HEK293 (cell line): ENCODE results near the gene GAS2L3.
A peak's percentile ranks its signal among the peaks of the same experiment; 100 is the strongest.

Source experiments
- CTCF ChIA-PET: fragments of 350-600 bp; formaldehyde crosslinking; extraction: SDS; loops from one replicate; lab custom pipeline; 2021; ENCODE audit warnings: antibody characterized with exemption; lab: Yijun Ruan, JAX
- POLR2A ChIA-PET: fragments of 300-600 bp; formaldehyde crosslinking; extraction: SDS; loops from one replicate; lab custom pipeline; 2020; ENCODE audit warnings: antibody characterized with exemption, inconsistent platforms; lab: Yijun Ruan, JAX
- H3K27ac ChIP-seq: fragments of 200-500 bp; sonication (Bioruptor generic); 2 replicates; pipeline ENCODE4 v1.5.1; 2014; ENCODE audit warnings: low read depth, low read length, control low read depth, inconsistent platforms; ENCODE audit errors: extremely low read depth
- H3K36me3 ChIP-seq, 2 experiments: fragments of 200-500 bp in 1 of 2; sonication (Bioruptor generic) in 1 of 2; 1 replicate in 1 of 2; 2 replicates in 1 of 2; pipeline ENCODE4 v1.5.1; 2014 to 2017; ENCODE audit warnings: inconsistent platforms in 2 of 2, low read length in 2 of 2; ENCODE audit not compliant: control insufficient read depth in 2 of 2, insufficient read depth in 1 of 2
- H3K4me1 ChIP-seq: fragments of 200-500 bp; sonication (Bioruptor generic); 2 replicates; pipeline ENCODE4 v1.5.1; 2014; ENCODE audit warnings: mild to moderate bottlenecking, low read length, inconsistent platforms; ENCODE audit not compliant: control insufficient read depth, insufficient read depth
- H3K4me3 ChIP-seq: 2 replicates; pipeline ENCODE4 v1.5.1; 2011; ENCODE audit warnings: low read depth, mild to moderate bottlenecking, control low read depth, low read length, moderate library complexity
- H3K9me3 ChIP-seq: fragments of 200-500 bp; sonication (Bioruptor generic); 2 replicates; pipeline ENCODE4 v1.5.1; 2014; ENCODE audit warnings: low read depth, low read length, inconsistent platforms; ENCODE audit not compliant: control insufficient read depth, insufficient read depth
- BCL11A ChIP-seq: fragments of 450-650 bp; formaldehyde crosslinking; IDR thresholded peaks from 2 replicates; pipeline ENCODE4 v1.5.1; 2016; ENCODE audit warnings: low read depth, missing biosample characterization, missing genetic modification characterization
- KLF1 ChIP-seq: fragments of 450-650 bp; formaldehyde crosslinking; IDR thresholded peaks from 2 replicates; pipeline ENCODE4 v1.5.1; 2016; ENCODE audit warnings: missing biosample characterization, missing genetic modification characterization
- KLF9 ChIP-seq: fragments of 450-650 bp; formaldehyde crosslinking; IDR thresholded peaks from 2 replicates; pipeline ENCODE4 v1.5.1; 2016; ENCODE audit warnings: missing biosample characterization, missing genetic modification characterization, low read depth
- ZIC2 ChIP-seq: fragments of 450-650 bp; formaldehyde crosslinking; IDR thresholded peaks from 2 replicates; pipeline ENCODE4 v1.5.1; 2016; ENCODE audit warnings: missing biosample characterization, missing genetic modification characterization
- ZNF175 ChIP-seq: fragments of 450-650 bp; formaldehyde crosslinking; IDR thresholded peaks from 2 replicates; pipeline ENCODE4 v1.5.1; 2016; ENCODE audit warnings: missing biosample characterization, missing genetic modification characterization
- ZNF202 ChIP-seq: fragments of 450-650 bp; formaldehyde crosslinking; IDR thresholded peaks from 2 replicates; pipeline ENCODE4 v1.5.1; 2016; ENCODE audit warnings: missing biosample characterization, missing genetic modification characterization, borderline replicate concordance
- ZNF221 ChIP-seq: fragments of 450-650 bp; formaldehyde crosslinking; IDR thresholded peaks from 2 replicates; pipeline ENCODE4 v1.5.1; 2017; ENCODE audit warnings: missing biosample characterization, missing genetic modification characterization, borderline replicate concordance
- ZNF544 ChIP-seq: fragments of 450-650 bp; formaldehyde crosslinking; IDR thresholded peaks from 2 replicates; pipeline ENCODE4 v1.5.0; 2017; ENCODE audit warnings: missing biosample characterization, missing genetic modification characterization
- ZNF600 ChIP-seq: fragments of 450-650 bp; formaldehyde crosslinking; IDR thresholded peaks from 2 replicates; pipeline ENCODE4 v1.5.1; 2016; ENCODE audit warnings: missing biosample characterization, missing genetic modification characterization
- TF ChIP-seq, protein P1 (sequence below): fragments of 450-650 bp; IDR thresholded peaks from 2 replicates; pipeline ENCODE4 v1.5.1; 2018; ENCODE audit warnings: missing biosample characterization, mild to moderate bottlenecking, missing genetic modification characterization
- TF ChIP-seq, protein P2 (sequence below): sonication (generic); formaldehyde crosslinking; IDR thresholded peaks from 2 replicates; pipeline ENCODE4 v1.8.1; 2022; ENCODE audit warnings: mild to moderate bottlenecking, moderate library complexity, missing genetic modification reagents
- TF ChIP-seq, protein P3 (sequence below): fragments of 450-650 bp; formaldehyde crosslinking; conservative IDR thresholded peaks from 2 replicates; pipeline ENCODE4 v1.5.1; 2016; ENCODE audit warnings: low read depth, missing biosample characterization, missing genetic modification characterization

Gene GAS2L3

DNA sequence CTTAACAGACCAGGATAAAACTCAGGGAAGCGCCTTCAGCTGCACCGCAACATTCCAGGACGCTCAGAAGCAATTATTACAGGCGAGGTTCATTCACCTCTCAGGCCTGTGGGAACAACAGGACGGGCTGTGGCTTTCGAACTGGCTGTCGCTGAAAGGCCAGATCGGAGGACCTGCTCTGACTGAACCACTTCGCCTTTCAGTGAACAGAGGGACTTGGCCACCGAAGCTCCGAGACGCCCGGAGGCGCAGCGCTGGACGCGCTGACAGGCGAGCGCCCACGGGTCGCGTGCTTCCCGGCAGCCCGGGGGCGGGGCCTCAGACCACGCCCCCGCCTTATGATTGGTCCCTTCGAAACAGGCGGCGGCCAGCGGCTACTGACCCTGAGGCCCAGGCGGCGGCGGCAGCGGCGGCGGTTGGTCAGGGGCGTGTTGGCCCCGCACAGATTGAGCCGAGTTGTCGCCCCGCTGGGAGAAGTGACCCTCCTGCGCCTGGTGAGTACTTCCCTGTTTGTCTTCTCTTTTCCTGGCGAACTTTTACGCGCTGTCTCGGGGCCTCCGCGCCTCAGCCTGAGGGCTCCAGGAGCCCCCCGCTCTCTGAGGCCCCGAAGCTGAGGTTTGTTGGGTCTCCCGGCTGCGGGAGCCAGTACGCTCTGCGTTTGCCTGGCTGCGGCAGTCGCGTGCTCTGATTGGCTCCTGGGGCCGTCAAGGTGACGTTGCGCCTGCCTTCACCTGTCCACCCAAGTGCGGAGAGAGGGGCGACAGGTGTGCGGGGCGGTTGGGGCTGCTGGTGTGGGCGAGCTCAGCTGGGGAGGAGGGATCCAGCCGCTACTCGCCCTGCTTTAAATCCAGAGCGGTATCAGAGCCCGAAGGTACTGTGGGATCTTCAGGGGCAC, at the start of gene GAS2L3 (continued):
- TF ChIP-seq KLF9 (peak; percentile 79), ZNF600 (tag by site-specific recombination) (peak; percentile 78; the same call in 1 of the 2 replicates), ZNF544 (tag by site-specific recombination) (no peak)

DNA sequence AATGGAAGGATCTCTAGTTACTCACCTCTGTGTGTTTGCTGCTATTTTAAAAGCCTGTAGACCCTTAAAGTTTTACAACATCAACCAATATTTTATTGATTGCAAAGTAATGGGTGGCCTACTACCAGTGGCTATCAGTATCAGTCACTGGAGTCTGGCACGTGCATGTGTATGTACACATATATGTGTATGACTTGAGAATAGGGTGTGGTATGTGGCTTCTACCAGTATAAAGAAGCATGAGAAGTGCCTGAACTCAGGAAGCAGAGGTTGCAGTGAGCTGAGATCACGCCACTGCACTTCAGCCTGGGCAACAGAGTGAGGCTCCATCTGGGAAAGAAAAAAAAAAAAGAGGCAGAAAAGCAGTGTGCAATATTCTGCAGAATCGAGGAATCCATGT, 45.5 kb upstream of the GAS2L3 start:
- ChIA-PET CTCF (interaction anchor here (0.6 kb wide), 1 partner anchor 144 kb away, joined by 3 read pairs; no protein-coding TSS in a partner anchor), POLR2A (no interaction called here)
- H3K9me3 ChIP-seq, result no peaks in the 10 kb centered on the region
- H3K27ac ChIP-seq, result no peak overlapping the region
- H3K36me3 ChIP-seq, result no peaks in the 10 kb centered on the region
- no peak overlapping the region for H3K4me3 ChIP-seq
- H3K4me1 ChIP-seq, result no peaks in the 10 kb centered on the region
- TF ChIP-seq, protein P1, sequence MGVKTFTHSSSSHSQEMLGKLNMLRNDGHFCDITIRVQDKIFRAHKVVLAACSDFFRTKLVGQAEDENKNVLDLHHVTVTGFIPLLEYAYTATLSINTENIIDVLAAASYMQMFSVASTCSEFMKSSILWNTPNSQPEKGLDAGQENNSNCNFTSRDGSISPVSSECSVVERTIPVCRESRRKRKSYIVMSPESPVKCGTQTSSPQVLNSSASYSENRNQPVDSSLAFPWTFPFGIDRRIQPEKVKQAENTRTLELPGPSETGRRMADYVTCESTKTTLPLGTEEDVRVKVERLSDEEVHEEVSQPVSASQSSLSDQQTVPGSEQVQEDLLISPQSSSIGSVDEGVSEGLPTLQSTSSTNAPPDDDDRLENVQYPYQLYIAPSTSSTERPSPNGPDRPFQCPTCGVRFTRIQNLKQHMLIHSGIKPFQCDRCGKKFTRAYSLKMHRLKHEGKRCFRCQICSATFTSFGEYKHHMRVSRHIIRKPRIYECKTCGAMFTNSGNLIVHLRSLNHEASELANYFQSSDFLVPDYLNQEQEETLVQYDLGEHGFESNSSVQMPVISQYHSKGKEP (tag by site-specific recombination), result no peak
- TF ChIP-seq ZNF221 (tag by site-specific recombination) (no peak), ZIC2 (tag by site-specific recombination) (no peak), ZNF175 (tag by site-specific recombination) (no peak), ZNF202 (no peak), KLF1 (tag by site-specific recombination) (no peak)
- TF ChIP-seq, protein P2, sequence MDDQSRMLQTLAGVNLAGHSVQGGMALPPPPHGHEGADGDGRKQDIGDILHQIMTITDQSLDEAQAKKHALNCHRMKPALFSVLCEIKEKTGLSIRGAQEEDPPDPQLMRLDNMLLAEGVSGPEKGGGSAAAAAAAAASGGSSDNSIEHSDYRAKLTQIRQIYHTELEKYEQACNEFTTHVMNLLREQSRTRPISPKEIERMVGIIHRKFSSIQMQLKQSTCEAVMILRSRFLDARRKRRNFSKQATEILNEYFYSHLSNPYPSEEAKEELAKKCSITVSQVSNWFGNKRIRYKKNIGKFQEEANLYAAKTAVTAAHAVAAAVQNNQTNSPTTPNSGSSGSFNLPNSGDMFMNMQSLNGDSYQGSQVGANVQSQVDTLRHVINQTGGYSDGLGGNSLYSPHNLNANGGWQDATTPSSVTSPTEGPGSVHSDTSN (CRISPR knock-in tag), result no peak
- TF ChIP-seq, protein P3, sequence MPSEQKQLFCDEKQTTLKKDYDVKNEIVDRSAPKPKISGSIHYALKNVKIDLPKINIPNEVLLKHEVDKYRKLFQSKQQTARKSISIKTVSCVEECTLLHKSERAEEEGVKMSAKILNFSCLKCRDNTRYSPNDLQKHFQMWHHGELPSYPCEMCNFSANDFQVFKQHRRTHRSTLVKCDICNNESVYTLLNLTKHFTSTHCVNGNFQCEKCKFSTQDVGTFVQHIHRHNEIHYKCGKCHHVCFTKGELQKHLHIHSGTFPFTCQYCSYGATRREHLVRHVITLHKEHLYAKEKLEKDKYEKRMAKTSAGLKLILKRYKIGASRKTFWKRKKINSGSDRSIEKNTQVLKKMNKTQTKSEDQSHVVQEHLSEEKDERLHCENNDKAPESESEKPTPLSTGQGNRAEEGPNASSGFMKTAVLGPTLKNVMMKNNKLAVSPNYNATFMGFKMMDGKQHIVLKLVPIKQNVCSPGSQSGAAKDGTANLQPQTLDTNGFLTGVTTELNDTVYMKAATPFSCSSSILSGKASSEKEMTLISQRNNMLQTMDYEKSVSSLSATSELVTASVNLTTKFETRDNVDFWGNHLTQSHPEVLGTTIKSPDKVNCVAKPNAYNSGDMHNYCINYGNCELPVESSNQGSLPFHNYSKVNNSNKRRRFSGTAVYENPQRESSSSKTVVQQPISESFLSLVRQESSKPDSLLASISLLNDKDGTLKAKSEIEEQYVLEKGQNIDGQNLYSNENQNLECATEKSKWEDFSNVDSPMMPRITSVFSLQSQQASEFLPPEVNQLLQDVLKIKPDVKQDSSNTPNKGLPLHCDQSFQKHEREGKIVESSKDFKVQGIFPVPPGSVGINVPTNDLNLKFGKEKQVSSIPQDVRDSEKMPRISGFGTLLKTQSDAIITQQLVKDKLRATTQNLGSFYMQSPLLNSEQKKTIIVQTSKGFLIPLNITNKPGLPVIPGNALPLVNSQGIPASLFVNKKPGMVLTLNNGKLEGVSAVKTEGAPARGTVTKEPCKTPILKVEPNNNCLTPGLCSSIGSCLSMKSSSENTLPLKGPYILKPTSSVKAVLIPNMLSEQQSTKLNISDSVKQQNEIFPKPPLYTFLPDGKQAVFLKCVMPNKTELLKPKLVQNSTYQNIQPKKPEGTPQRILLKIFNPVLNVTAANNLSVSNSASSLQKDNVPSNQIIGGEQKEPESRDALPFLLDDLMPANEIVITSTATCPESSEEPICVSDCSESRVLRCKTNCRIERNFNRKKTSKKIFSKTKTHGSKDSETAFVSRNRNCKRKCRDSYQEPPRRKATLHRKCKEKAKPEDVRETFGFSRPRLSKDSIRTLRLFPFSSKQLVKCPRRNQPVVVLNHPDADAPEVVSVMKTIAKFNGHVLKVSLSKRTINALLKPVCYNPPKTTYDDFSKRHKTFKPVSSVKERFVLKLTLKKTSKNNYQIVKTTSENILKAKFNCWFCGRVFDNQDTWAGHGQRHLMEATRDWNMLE, result no peak
- TF ChIP-seq, all 188 proteins: peak for 0

DNA sequence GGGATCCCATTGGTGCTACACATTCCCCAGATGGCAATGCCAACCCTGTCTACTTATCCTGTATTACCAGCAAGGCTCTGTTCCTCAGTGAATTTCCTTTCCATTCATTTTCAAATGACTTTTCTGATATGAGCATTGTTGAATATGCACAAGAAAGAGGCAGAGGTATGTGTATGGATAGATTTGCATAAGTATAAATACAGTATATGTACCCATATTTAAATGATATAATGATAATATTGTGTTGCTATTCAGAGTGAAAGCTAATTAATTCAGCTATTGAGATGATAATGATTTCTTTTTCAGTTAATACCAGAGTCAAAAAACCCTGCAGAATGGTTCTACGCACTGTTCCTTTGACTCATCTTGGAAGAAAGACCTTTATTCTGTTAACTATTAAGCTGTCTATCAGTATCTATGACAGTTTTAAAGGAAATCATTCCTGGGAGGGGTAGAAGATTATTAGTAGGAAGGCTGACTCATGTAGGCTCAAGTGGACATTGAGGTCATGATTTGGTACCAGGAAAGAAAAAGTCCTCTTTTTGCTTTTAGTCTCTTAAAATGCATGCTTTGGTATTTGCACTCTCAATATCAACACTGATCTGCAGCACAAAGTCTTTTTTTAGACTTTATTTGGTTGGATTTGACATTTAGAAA, 44.9 kb upstream of the GAS2L3 start:
- CTCF ChIA-PET, result interaction anchor here (0.6 to 1.4 kb wide), 2 partner anchors 25 to 143 kb away, joined by 3 to 9 read pairs; no protein-coding TSS in a partner anchor
- Histone ChIP-seq H3K27ac (no peak overlapping the region), H3K36me3 (no peaks in the 10 kb centered on the region)

More for the DNA sequence above, 44.9 kb upstream of the GAS2L3 start:
- POLR2A ChIA-PET, result no interaction called here
- no peaks in the 10 kb centered on the region for H3K4me1 ChIP-seq
- no peak for TF ChIP-seq BCL11A
- H3K9me3 ChIP-seq, result no peaks in the 10 kb centered on the region
- no peak overlapping the region for H3K4me3 ChIP-seq
